Neuronal stem cell (in vitro differentiated cells): Measurements from ENCODE around the gene MACROH2A2.

Source experiments
- DNase-seq: peaks from one replicate; pipeline ENCODE4 v3.0.0-alpha.2; 2013; ENCODE audit warnings: low spot score
- H2AFZ ChIP-seq: one replicate; pipeline ENCODE4 v1.6.1; 2013; ENCODE audit warnings: mild to moderate bottlenecking, low read length, inconsistent platforms
- H2AK5ac ChIP-seq: 2 replicates; pipeline ENCODE4 v1.6.1; 2013; ENCODE audit warnings: low read depth, mild to moderate bottlenecking, inconsistent platforms, low read length, moderate library complexity, mixed read lengths
- H2BK120ac ChIP-seq: 2 replicates; pipeline ENCODE4 v1.6.1; 2013; ENCODE audit warnings: low read depth, mild to moderate bottlenecking, inconsistent platforms, low read length, moderate library complexity, mixed read lengths
- H2BK12ac ChIP-seq: one replicate; pipeline ENCODE4 v1.6.1; 2013; ENCODE audit warnings: low read length, inconsistent platforms
- H2BK15ac ChIP-seq: 2 replicates; pipeline ENCODE4 v1.6.1; 2013; ENCODE audit warnings: mild to moderate bottlenecking, low read length, inconsistent platforms, mixed read lengths
- H2BK5ac ChIP-seq: one replicate; pipeline ENCODE4 v1.6.1; 2013; ENCODE audit warnings: inconsistent platforms, mild to moderate bottlenecking, low read length, moderate library complexity
- H3K14ac ChIP-seq: one replicate; pipeline ENCODE4 v1.6.1; 2013; ENCODE audit warnings: low read length, inconsistent platforms
- H3K18ac ChIP-seq: 2 replicates; pipeline ENCODE4 v1.6.1; 2013; ENCODE audit warnings: low read length, inconsistent platforms
- H3K23ac ChIP-seq: 2 replicates; pipeline ENCODE4 v1.6.1; 2013; ENCODE audit warnings: low read depth, mild to moderate bottlenecking, mixed read lengths, low read length, inconsistent platforms; ENCODE audit not compliant: poor library complexity
- H3K27ac ChIP-seq: replicated peaks from 3 replicates; pipeline ENCODE4 v1.5.1; 2013; ENCODE audit warnings: low read length, inconsistent platforms
- H3K27me3 ChIP-seq, 3 experiments: 2 replicates each; pipeline ENCODE4 v1.6.1; 2013; ENCODE audit warnings: low read length in 3 of 3, mild to moderate bottlenecking in 2 of 3, inconsistent platforms in 1 of 3, low read depth in 1 of 3, mixed read lengths in 1 of 3, moderate library complexity in 1 of 3; ENCODE audit not compliant: control insufficient read depth in 3 of 3, insufficient read depth in 3 of 3
- H3K36me3 ChIP-seq, 2 donors: replicated peaks in 1 of 2; 2 replicates each; pipeline ENCODE4 v1.6.1; 2013; ENCODE audit warnings: low read length in 2 of 2; ENCODE audit not compliant: control insufficient read depth in 2 of 2, insufficient read depth in 2 of 2
- H3K4ac ChIP-seq: 2 replicates; pipeline ENCODE4 v1.6.1; 2013; ENCODE audit warnings: inconsistent platforms, mild to moderate bottlenecking, low read length, moderate library complexity
- H3K4me1 ChIP-seq, 2 donors: 1 replicate in 1 of 2; 2 replicates in 1 of 2; pipeline ENCODE4 v1.6.1; 2013; ENCODE audit warnings: low read length in 2 of 2, low read depth in 1 of 2; ENCODE audit not compliant: control insufficient read depth in 2 of 2, insufficient read depth in 1 of 2
- H3K4me2 ChIP-seq: one replicate; pipeline ENCODE4 v1.6.1; 2013; ENCODE audit warnings: mild to moderate bottlenecking, low read length, inconsistent platforms; ENCODE audit not compliant: insufficient read depth, poor library complexity, severe bottlenecking
- H3K4me3 ChIP-seq, 2 donors: 2 replicates each; pipeline ENCODE4 v1.5.1; 2013; ENCODE audit warnings: low read length in 2 of 2, mild to moderate bottlenecking in 2 of 2, inconsistent platforms in 1 of 2, moderate library complexity in 1 of 2
- H3K79me1 ChIP-seq: one replicate; pipeline ENCODE4 v1.6.1; 2013; ENCODE audit warnings: low read depth, mild to moderate bottlenecking, inconsistent platforms, low read length, moderate library complexity
- H3K9ac ChIP-seq: one replicate; pipeline ENCODE4 v1.6.1; 2013; ENCODE audit warnings: mild to moderate bottlenecking, low read depth, low read length, inconsistent platforms; ENCODE audit not compliant: poor library complexity
- H3K9me3 ChIP-seq, 2 donors: replicated peaks in 1 of 2; 2 replicates each; pipeline versions ENCODE3 to v1.6.1; 2013; ENCODE audit warnings: low read length in 2 of 2, mild to moderate bottlenecking in 2 of 2, inconsistent platforms in 1 of 2, low read depth in 1 of 2, mixed read lengths in 1 of 2, moderate library complexity in 1 of 2; ENCODE audit not compliant: control insufficient read depth in 2 of 2, insufficient read depth in 1 of 2
- H4K8ac ChIP-seq: one replicate; pipeline ENCODE4 v1.6.1; 2013; ENCODE audit warnings: low read depth, mild to moderate bottlenecking, inconsistent platforms, low read length, moderate library complexity
- H4K91ac ChIP-seq: one replicate; pipeline ENCODE4 v1.6.1; 2013; ENCODE audit warnings: low read length, low read depth, mild to moderate bottlenecking, inconsistent platforms; ENCODE audit not compliant: poor library complexity
- WGBS, 2 donors: extraction: QIAGEN DNeasy Blood & Tissue Kit; methylation state at CpG; one replicate each; pipeline ENCODE4 v1.1.7; 2013; ENCODE audit warnings: missing lambda C conversion rate in 2 of 2, mixed read lengths in 1 of 2; ENCODE audit not compliant: insufficient read length in 2 of 2, insufficient replicate concordance in 1 of 2; ENCODE audit errors: extremely low coverage in 2 of 2; 5-methylcytosine and 5-hydroxymethylcytosine counted together

MACROH2A2 gene

GRCh38 chr10:70087616-70088307 lies 35.1 kb downstream of the MACROH2A2 start:
- H2AK5ac ChIP-seq: no peak overlapping the region
- no peak overlapping the region for H3K27ac ChIP-seq
- H2BK12ac ChIP-seq: no peak overlapping the region
- H3K9me3 ChIP-seq: no peaks in the 10 kb centered on the region
- no peak overlapping the region for H3K9ac ChIP-seq
- no peaks in the 10 kb centered on the region for H3K4me1 ChIP-seq
- no peak overlapping the region for H3K4ac ChIP-seq
- DNase-seq: no peak
- H2BK5ac ChIP-seq: no peak overlapping the region
- no peak overlapping the region for H3K18ac ChIP-seq
- no peak overlapping the region for H2BK15ac ChIP-seq
- H2AFZ ChIP-seq: no peak overlapping the region
- H2BK120ac ChIP-seq: no peak overlapping the region
- H3K4me2 ChIP-seq: no peak overlapping the region
- peak overlapping the region in 1 of 2 donors; percentile 44 for H3K4me3 ChIP-seq
- no peaks in the 10 kb centered on the region for H3K79me1 ChIP-seq
- no peak overlapping the region for H4K91ac ChIP-seq
- no peaks in the 10 kb centered on the region for H3K27me3 ChIP-seq
- H3K36me3 ChIP-seq: peaks cover 36 to 97% of the 10 kb centered on the region in 2 donors
- no peak overlapping the region for H3K14ac ChIP-seq
- no CpG with 5 or more reads among the region's 15 CpGs for whole genome bisulfite sequencing, 2 donors
- H3K23ac ChIP-seq: no peak overlapping the region
- H4K8ac ChIP-seq: no peak overlapping the region

GRCh38 chr10:70088308-70088698 lies 35.7 kb downstream of the MACROH2A2 start:
- H4K91ac ChIP-seq: no peak overlapping the region
- H4K8ac ChIP-seq: no peak overlapping the region
- H2AK5ac ChIP-seq: no peak overlapping the region
- H2AFZ ChIP-seq: no peak overlapping the region
- H3K9me3 ChIP-seq: no peaks in the 10 kb centered on the region
- no peak overlapping the region for H3K9ac ChIP-seq
- no peak overlapping the region for H3K27ac ChIP-seq
- H3K27me3 ChIP-seq: no peaks in the 10 kb centered on the region
- DNase-seq: no peak
- no peak overlapping the region for H3K4ac ChIP-seq
- no peak overlapping the region for H2BK12ac ChIP-seq
- peaks cover 33 to 97% of the 10 kb centered on the region in 2 donors for H3K36me3 ChIP-seq
- no peak overlapping the region for H3K18ac ChIP-seq
- H3K4me1 ChIP-seq: no peaks in the 10 kb centered on the region
- H3K4me2 ChIP-seq: no peak overlapping the region
- H3K79me1 ChIP-seq: no peaks in the 10 kb centered on the region
- H2BK120ac ChIP-seq: no peak overlapping the region
- no peak overlapping the region for H3K14ac ChIP-seq
- no peak overlapping the region for H2BK15ac ChIP-seq
- H2BK5ac ChIP-seq: no peak overlapping the region
- H3K4me3 ChIP-seq: peak overlapping the region in 1 of 2 donors; percentile 44
- WGBS, 2 donors: no CpG with 5 or more reads among the region's 3 CpGs
- H3K23ac ChIP-seq: no peak overlapping the region

- no peak overlapping the region for H2BK5ac ChIP-seq
These were observed 37.4 kb downstream of the MACROH2A2 start for GRCh38 chr10:70090013-70090412.

GRCh38 chr10:70090951-70091350 lies 38.3 kb downstream of the MACROH2A2 start:
- H4K8ac ChIP-seq: no peak overlapping the region
- no peak overlapping the region for H2BK12ac ChIP-seq
- no peak overlapping the region for H3K18ac ChIP-seq
- no peak overlapping the region for H3K23ac ChIP-seq
- no peak for DNase-seq
- no peak overlapping the region for H3K4me2 ChIP-seq
- no peak overlapping the region for H2BK5ac ChIP-seq
- H3K79me1 ChIP-seq: no peaks in the 10 kb centered on the region
- no peaks in the 10 kb centered on the region for H3K9me3 ChIP-seq
- no peak overlapping the region for H2BK120ac ChIP-seq
- no CpG with 5 or more reads among the region's 5 CpGs for WGBS, 2 donors
- H2AFZ ChIP-seq: no peak overlapping the region
- no peak overlapping the region for H3K14ac ChIP-seq
- H3K27ac ChIP-seq: no peak overlapping the region
- H2AK5ac ChIP-seq: no peak overlapping the region
- no peak overlapping the region for H4K91ac ChIP-seq
- H3K36me3 ChIP-seq: peaks cover 43 to 96% of the 10 kb centered on the region in 2 donors
- no peaks in the 10 kb centered on the region for H3K4me1 ChIP-seq
- no peak overlapping the region for H3K4ac ChIP-seq
- H2BK15ac ChIP-seq: no peak overlapping the region
- H3K27me3 ChIP-seq: no peaks in the 10 kb centered on the region
- no peak overlapping the region for H3K4me3 ChIP-seq
- H3K9ac ChIP-seq: no peak overlapping the region

More at GRCh38 chr10:70090013-70090412, 37.4 kb downstream of the MACROH2A2 start:
- Histone ChIP-seq H3K9me3 (no peaks in the 10 kb centered on the region), H3K79me1 (no peaks in the 10 kb centered on the region), H2AFZ (no peak overlapping the region), H3K4ac (no peak overlapping the region), H3K36me3 (peaks cover 40 to 98% of the 10 kb centered on the region in 2 donors), H3K4me3 (no peak overlapping the region), H3K27ac (no peak overlapping the region), H2AK5ac (no peak overlapping the region), H2BK15ac (no peak overlapping the region), H3K14ac (no peak overlapping the region), H3K4me2 (no peak overlapping the region), H3K4me1 (no peaks in the 10 kb centered on the region), H4K91ac (no peak overlapping the region), H3K9ac (no peak overlapping the region), H3K23ac (no peak overlapping the region), H4K8ac (no peak overlapping the region), H2BK12ac (no peak overlapping the region), H2BK120ac (no peak overlapping the region), H3K18ac (no peak overlapping the region), H3K27me3 (no peaks in the 10 kb centered on the region)
- WGBS, 2 donors: no CpG with 5 or more reads among the region's 8 CpGs
- DNase-seq: no peak
